HepG2 (cell line): ENCODE measurements around the gene HK2. TPM values are rescaled to one million over a fixed set of nuclear protein-coding genes. Genes with fewer than 3 reads are reported as not detected.
"Not testable (repeated sequence)": the region's sequence is repeated elsewhere in the genome, so short reads cannot be mapped to it uniquely, and the experiment has no call there.

Experiments used
- ATAC-seq: fragments of 200-7000 bp; cut with Tn5 transposase; 3 replicates; pipeline ENCODE4 v1.9.1; 2020; ENCODE audit warnings: mild to moderate bottlenecking, moderate library complexity
- BruUV-seq: library from RNA; stranded (reverse); fragments of 400-500 nt; replicated peaks from 2 replicates; lab custom pipeline; 2021; lab: Mats Ljungman, UMichigan
- CTCF ChIA-PET: fragments of 300-600 bp; formaldehyde crosslinking; extraction: SDS; loops from one replicate; lab custom pipeline; 2021; ENCODE audit warnings: low total read pairs, inconsistent platforms, low intra/inter-chr PET ratio; lab: Yijun Ruan, JAX
- POLR2A ChIA-PET: fragments of 350-600 bp; sonication (Branson Sonifier 250); formaldehyde crosslinking; loops from one replicate; lab custom pipeline; 2020; ENCODE audit warnings: antibody characterized with exemption, inconsistent platforms; lab: Yijun Ruan, JAX
- DNase-seq: peaks from one replicate; pipeline ENCODE4 v3.0.0-alpha.2; 2015; ENCODE audit warnings: low spot score
- FAIRE-seq: peaks from 3 replicates; lab custom pipeline; 2011; peaks lifted over from hg19 to GRCh38; lab: Jason Lieb, UNC
- H2AFZ ChIP-seq: one replicate; pipeline ENCODE4 v1.6.1; 2011; ENCODE audit warnings: low read length, inconsistent platforms
- H3K27ac ChIP-seq: fragments of 300-600 bp; 3 replicates; pipeline ENCODE4 v1.8.0; 2011; ENCODE audit warnings: mixed run types, mild to moderate bottlenecking, mixed read lengths, low read length, inconsistent platforms; ENCODE audit not compliant: insufficient read depth; ENCODE audit errors: extremely low read length
- H3K27me3 ChIP-seq, 2 experiments: fragments of 200-600 bp in 1 of 2; 2 replicates in 1 of 2; 3 replicates in 1 of 2; pipeline versions ENCODE4 v1.6.0 to v1.8.0; 2011; ENCODE audit warnings: low read length in 2 of 2, mild to moderate bottlenecking in 2 of 2, moderate library complexity in 2 of 2, inconsistent platforms in 1 of 2; ENCODE audit not compliant: insufficient read depth in 2 of 2, control insufficient read depth in 1 of 2
- H3K36me3 ChIP-seq, 2 experiments: fragments of 200-600 bp in 1 of 2; replicated peaks in 1 of 2; 2 replicates in 1 of 2; 3 replicates in 1 of 2; pipeline versions ENCODE4 v1.5.1 to v1.8.0; 2011; ENCODE audit warnings: low read length in 2 of 2, inconsistent platforms in 1 of 2; ENCODE audit not compliant: insufficient read depth in 2 of 2, control insufficient read depth in 1 of 2
- H3K4me1 ChIP-seq: 2 replicates; pipeline ENCODE4 v1.5.1; 2012; ENCODE audit warnings: low read length, inconsistent platforms; ENCODE audit not compliant: insufficient read depth
- H3K4me2 ChIP-seq: 2 replicates; pipeline ENCODE4 v1.6.0; 2011; ENCODE audit warnings: low read depth, low read length, inconsistent platforms
- H3K4me3 ChIP-seq, 3 experiments: fragments of 200-600 bp in 1 of 3; sonication (generic), shearing (Covaris generic) in 1 of 3; replicated peaks in 1 of 3; 2 replicates each; pipeline ENCODE4 v1.5.1; 2011 to 2016; ENCODE audit warnings: low read length in 3 of 3, inconsistent platforms in 2 of 3, low read depth in 2 of 3, mild to moderate bottlenecking in 2 of 3, control low read depth in 1 of 3, mixed read lengths in 1 of 3; ENCODE audit not compliant: insufficient read depth in 1 of 3
- H3K79me2 ChIP-seq: one replicate; pipeline ENCODE4 v1.6.1; 2011; ENCODE audit warnings: low read length, inconsistent platforms; ENCODE audit not compliant: insufficient read depth
- H3K9ac ChIP-seq: 2 replicates; pipeline ENCODE4 v1.6.0; 2011; ENCODE audit warnings: mild to moderate bottlenecking, low read depth, low read length, inconsistent platforms; ENCODE audit not compliant: insufficient read depth
- H3K9me3 ChIP-seq: 2 replicates; pipeline ENCODE4 v1.5.1; 2012; ENCODE audit warnings: mild to moderate bottlenecking, low read length
- H4K20me1 ChIP-seq: 2 replicates; pipeline ENCODE4 v1.6.0; 2011; ENCODE audit warnings: inconsistent platforms, mild to moderate bottlenecking, low read length, moderate library complexity; ENCODE audit not compliant: insufficient read depth
- ARNT ChIP-seq: fragments of 450-650 bp; IDR thresholded peaks from 2 replicates; pipeline ENCODE4 v1.6.1; 2017
- HMGA1 ChIP-seq: sonication (generic); formaldehyde crosslinking; conservative IDR thresholded peaks from 2 replicates; pipeline ENCODE4 v1.4.0; 2020; ENCODE audit warnings: missing genetic modification reagents
- MEIS1 ChIP-seq: sonication (generic); formaldehyde crosslinking; IDR thresholded peaks from 2 replicates; pipeline ENCODE4 v1.9.0; 2021; ENCODE audit warnings: mild to moderate bottlenecking, missing genetic modification reagents, moderate library complexity, borderline replicate concordance
- MYPOP ChIP-seq: sonication (generic); formaldehyde crosslinking; IDR thresholded peaks from 2 replicates; pipeline ENCODE4 v1.8.1; 2023; ENCODE audit warnings: mild to moderate bottlenecking, moderate library complexity, missing genetic modification reagents
- NFE2 ChIP-seq: sonication (generic); formaldehyde crosslinking; IDR thresholded peaks from 2 replicates; pipeline ENCODE4 v1.4.0; 2020; ENCODE audit warnings: missing genetic modification reagents
- POLR2AphosphoS5 ChIP-seq: IDR thresholded peaks from 2 replicates; pipeline ENCODE4 v1.6.1; 2012; ENCODE audit warnings: low read depth, low read length
- RBM22 ChIP-seq: fragments of 200-400 bp; formaldehyde crosslinking; optimal IDR thresholded peaks from 2 replicates; pipeline ENCODE3; 2017; ENCODE audit warnings: mild to moderate bottlenecking, low read length, moderate library complexity
- ZEB1 ChIP-seq: IDR thresholded peaks from 2 replicates; pipeline ENCODE4 v1.6.1; 2012; ENCODE audit warnings: mild to moderate bottlenecking, low read depth, inconsistent platforms; ENCODE audit not compliant: insufficient replicate concordance
- ZFP1 ChIP-seq: IDR thresholded peaks from 2 replicates; pipeline ENCODE4 v1.6.1; 2016
- WGBS: methylation state at CpG from one replicate; pipeline ENCODE4 v1.1.6; 2017; ENCODE audit warnings: low lambda C conversion rate; 5-methylcytosine and 5-hydroxymethylcytosine counted together
- in situ Hi-C: cut with HindIII; loops from 2 replicates; pipeline ENCODE4 v1.10.0; 2017; ENCODE audit warnings: low pct_unique_long_range_greater_than_20kb; ENCODE audit not compliant: extremely low pct_ligation_motif_present
- intact Hi-C: fragments of 100-400 bp; cut with micrococcal nuclease; formaldehyde crosslinking; loops from one replicate; pipeline ENCODE4 v1.10.0; 2022; ENCODE audit not compliant: unreplicated experiment
- polyA plus RNA-seq, 8 experiments: library from polyadenylated mRNA; depleted of rRNA in 3 of 8; stranded (reverse) in 7 of 8; unstranded in 1 of 8; fragments of >200 nt; fragmentation: Illumina TruSeq in 4 of 8; extraction: Trizol in 4 of 8; gene quantifications; 2 replicates each; pipeline versions ENCODE4 v1.2.1 to v1.2.3, GENCODE V29; 2011 to 2016; ENCODE audit warnings: low read depth in 4 of 8, missing spikeins in 1 of 8, mixed read lengths in 1 of 8; ENCODE audit not compliant: insufficient read depth in 1 of 8
- total RNA-seq, 5 experiments: library from RNA; depleted of rRNA; stranded (reverse); fragments of >200 nt; fragmentation: Illumina TruSeq; extraction: Trizol; gene quantifications; 2 replicates each; pipeline ENCODE4 v1.2.3, GENCODE V29; 2016; ENCODE audit warnings: low read depth in 1 of 5

The HK2 gene
- total and polyA plus RNA-seq, 2 of the 13 experiments (the other 11 are each of a cell fraction or from before 2014, with no cell fraction given): 13.2 to 101 TPM

GRCh38 chr2:74890711-74891110 lies 56.8 kb downstream of the HK2 start (continued):
- no peak for TF ChIP-seq MEIS1 (CRISPR knock-in tag)
- TF ChIP-seq ZEB1: no peak
- no peak for TF ChIP-seq ARNT

- 84% methylated on average over 7 of the region's 7 CpGs for WGBS
- DNase-seq: no peak
- intact Hi-C loops (no loop called here), in situ Hi-C loops (no loop called here)
- ATAC-seq: no peak
- H2AFZ ChIP-seq: no peak overlapping the region
- BruUV-seq: no TSS peak
- H3K4me1 ChIP-seq: no peaks in the 10 kb centered on the region
- no peak overlapping the region for H3K4me2 ChIP-seq
- H3K27me3 ChIP-seq: no peaks in the 10 kb centered on the region
- no peaks in the 10 kb centered on the region for H4K20me1 ChIP-seq
- CTCF ChIA-PET: no interaction called here
- H3K9me3 ChIP-seq: no peaks in the 10 kb centered on the region
- POLR2A ChIA-PET: no interaction called here
- TF ChIP-seq POLR2AphosphoS5 (peak; percentile 40; the same call in 1 of the 2 replicates), ZFP1 (CRISPR knock-in tag) (no peak), HMGA1 (CRISPR knock-in tag) (no peak), MYPOP (no peak), NFE2 (CRISPR knock-in tag) (no peak), RBM22 (peak; percentile 98)
- TF ChIP-seq, all 625 proteins: peak for 2
- Histone ChIP-seq H3K9ac (no peak overlapping the region), H3K4me3 (no peak overlapping the region), H3K36me3 (peaks cover 41 to 66% of the 10 kb centered on the region in 2 experiments), H3K27ac (no peak overlapping the region), H3K79me2 (no peaks in the 10 kb centered on the region)
- FAIRE-seq: no peak
Observed at GRCh38 chr2:74891136-74891764, 57.3 kb downstream of the HK2 start.

GRCh38 chr2:74891816-74892215 lies 57.9 kb downstream of the HK2 start:
- peaks cover 36 to 60% of the 10 kb centered on the region in 2 experiments for H3K36me3 ChIP-seq
- H3K4me2 ChIP-seq, H3K4me3 ChIP-seq, H3K27me3 ChIP-seq, POLR2A ChIA-PET, CTCF ChIA-PET, H3K4me1 ChIP-seq, H3K27ac ChIP-seq, H3K9ac ChIP-seq, H3K9me3 ChIP-seq, H4K20me1 ChIP-seq, DNase-seq, ATAC-seq, H3K79me2 ChIP-seq, in situ Hi-C loops, H2AFZ ChIP-seq, BruUV-seq, FAIRE-seq, intact Hi-C loops: not testable (repeated sequence)
- WGBS: 95% methylated on average over 4 of the region's 4 CpGs
